OCI-LY7 (cell line): ENCODE measurements around the gene TMC2. TPM values are rescaled to one million over a fixed set of nuclear protein-coding genes. Genes with fewer than 3 reads are reported as not detected.

Source experiments
- BruUV-seq: library from RNA; stranded (reverse); fragments of 400-500 nt; replicated peaks from 2 replicates; lab custom pipeline; 2021; lab: Mats Ljungman, UMichigan
- CTCF ChIA-PET: fragments of 300-600 bp; sonication (Branson Sonifier 250); formaldehyde crosslinking; loops from one replicate; lab custom pipeline; 2022; ENCODE audit warnings: antibody characterized with exemption; ENCODE audit not compliant: unreplicated experiment; lab: Charles Lee
- POLR2A ChIA-PET: fragments of 300-600 bp; sonication (Branson Sonifier 250); formaldehyde crosslinking; loops from one replicate; lab custom pipeline; 2022; ENCODE audit warnings: antibody characterized with exemption; lab: Charles Lee
- DNase-seq: peaks from one replicate; pipeline ENCODE4 v3.0.0-alpha.2; 2015; ENCODE audit warnings: low spot score
- H2AFZ ChIP-seq: fragments of 200-600 bp; sonication (generic), shearing (Covaris generic); 2 replicates; pipeline ENCODE4 v1.6.1; 2014; ENCODE audit warnings: mild to moderate bottlenecking, antibody characterized with exemption, low read length, moderate library complexity
- H3K27ac ChIP-seq: fragments of 200-600 bp; sonication (generic); 2 replicates; pipeline ENCODE4 v1.5.1; 2014; ENCODE audit warnings: mixed run types, low read depth, mild to moderate bottlenecking, moderate library complexity, low read length, inconsistent platforms; ENCODE audit not compliant: poor library complexity, severe bottlenecking
- H3K36me3 ChIP-seq: fragments of 200-600 bp; sonication (generic); 2 replicates; pipeline ENCODE4 v1.6.1; 2014; ENCODE audit warnings: mild to moderate bottlenecking, antibody characterized with exemption, low read length, moderate library complexity, mixed read lengths; ENCODE audit not compliant: insufficient read depth
- H3K4me1 ChIP-seq: fragments of 200-600 bp; sonication (generic); 2 replicates; pipeline ENCODE4 v1.5.1; 2014; ENCODE audit warnings: mild to moderate bottlenecking, low read length; ENCODE audit not compliant: insufficient read depth, poor library complexity, severe bottlenecking
- H3K4me2 ChIP-seq: fragments of 200-600 bp; sonication (generic); 2 replicates; pipeline ENCODE4 v1.6.1; 2014; ENCODE audit warnings: mild to moderate bottlenecking, low read length
- H3K4me3 ChIP-seq: fragments of 200-600 bp; sonication (generic); 2 replicates; pipeline ENCODE4 v1.5.1; 2014; ENCODE audit warnings: mild to moderate bottlenecking, low read depth, low read length; ENCODE audit not compliant: poor library complexity, severe bottlenecking
- H3K79me2 ChIP-seq: fragments of 200-600 bp; sonication (generic); 2 replicates; pipeline ENCODE4 v1.6.1; 2016; ENCODE audit warnings: low read depth, mild to moderate bottlenecking, low read length, moderate library complexity, mixed read lengths; ENCODE audit not compliant: insufficient read depth
- H3K9me2 ChIP-seq: fragments of 200-600 bp; sonication (generic); 2 replicates; pipeline ENCODE4 v1.6.1; 2016; ENCODE audit warnings: mild to moderate bottlenecking, low read length, mixed read lengths; ENCODE audit not compliant: insufficient read depth
- H3K9me3 ChIP-seq: fragments of 200-600 bp; sonication (generic); 2 replicates; pipeline ENCODE4 v1.6.1; 2014; ENCODE audit warnings: mild to moderate bottlenecking, mixed run types, low read length, mixed read lengths
- H4K20me1 ChIP-seq: fragments of 200-600 bp; sonication (generic); 2 replicates; pipeline ENCODE4 v1.6.1; 2014; ENCODE audit warnings: mild to moderate bottlenecking, antibody characterized with exemption, low read length, moderate library complexity, mixed read lengths; ENCODE audit not compliant: insufficient read depth
- CTCF ChIP-seq: fragments of 200-600 bp; sonication (generic); conservative IDR thresholded peaks from 2 replicates; pipeline ENCODE4 v1.5.1; 2014; ENCODE audit warnings: mild to moderate bottlenecking, antibody characterized with exemption, low read length, moderate library complexity, mixed read lengths
- EZH2phosphoT487 ChIP-seq: fragments of 200-600 bp; sonication (generic); IDR thresholded peaks from 2 replicates; pipeline ENCODE4 v1.6.1; 2018; ENCODE audit warnings: low read depth, borderline replicate concordance, mild to moderate bottlenecking, mixed run types, antibody characterized with exemption, low read length, moderate library complexity, mixed read lengths
- intact Hi-C: fragments of 100-400 bp; cut with micrococcal nuclease; formaldehyde crosslinking; loops from one replicate; pipeline ENCODE4 v1.10.0; 2022; ENCODE audit not compliant: unreplicated experiment
- total RNA-seq, 2 experiments: library from RNA; depleted of rRNA in 1 of 2; stranded (reverse); fragments of >200 nt in 1 of 2; shearing (Covaris generic) in 1 of 2; gene quantifications; 2 replicates each; pipeline ENCODE4 v1.2.3, GENCODE V29; 2014 to 2022

The TMC2 gene
- total RNA-seq, 2 experiments from 2014 or later = not detected

GRCh38 chr20:2626853-2627541 lies 90.6 kb downstream of the TMC2 start:
- no peak for TF ChIP-seq EZH2phosphoT487
- H3K27ac ChIP-seq = no peak overlapping the region
- H3K9me3 ChIP-seq = peaks cover 8% of the 10 kb centered on the region; the same call in 1 of the 2 replicates
- no peak overlapping the region for H2AFZ ChIP-seq
- H3K79me2 ChIP-seq = no peaks in the 10 kb centered on the region
- H3K4me2 ChIP-seq = no peak overlapping the region
- no peak for DNase-seq
- no peaks in the 10 kb centered on the region for H4K20me1 ChIP-seq
- POLR2A ChIA-PET = no interaction called here
- intact Hi-C loops = no loop called here
- CTCF ChIA-PET = no interaction called here
- BruUV-seq = no TSS peak
- H3K9me2 ChIP-seq = no peaks in the 10 kb centered on the region
- H3K4me1 ChIP-seq = no peaks in the 10 kb centered on the region
- H3K36me3 ChIP-seq = no peaks in the 10 kb centered on the region
- no peak overlapping the region for H3K4me3 ChIP-seq

- TF ChIP-seq EZH2phosphoT487 (no peak), CTCF (peak; percentile 40; the same call in 1 of the 2 replicates)
- Histone ChIP-seq H3K9me3 (peaks cover 8% of the 10 kb centered on the region; the same call in 1 of the 2 replicates), H2AFZ (no peak overlapping the region), H3K79me2 (no peaks in the 10 kb centered on the region), H3K4me3 (no peak overlapping the region), H3K9me2 (no peaks in the 10 kb centered on the region), H3K4me2 (no peak overlapping the region), H4K20me1 (no peaks in the 10 kb centered on the region), H3K4me1 (no peaks in the 10 kb centered on the region), H3K27ac (no peak overlapping the region), H3K36me3 (no peaks in the 10 kb centered on the region)
- POLR2A ChIA-PET = interaction anchor here (0.7 kb wide), 1 partner anchor 17 kb away, joined by 3 read pairs; no protein-coding TSS in a partner anchor
- CTCF ChIA-PET = no interaction called here
- intact Hi-C loops = no loop called here
- no peak for DNase-seq
- no TSS peak for BruUV-seq
Measured at GRCh38 chr20:2631228-2631627, 94.9 kb downstream of the TMC2 start.

GRCh38 chr20:2633381-2633780 lies 97.0 kb downstream of the TMC2 start:
- Histone ChIP-seq H2AFZ (no peak overlapping the region), H3K36me3 (no peaks in the 10 kb centered on the region), H3K4me3 (no peak overlapping the region), H3K9me2 (no peaks in the 10 kb centered on the region), H3K4me2 (no peak overlapping the region), H4K20me1 (no peaks in the 10 kb centered on the region), H3K4me1 (no peaks in the 10 kb centered on the region), H3K27ac (no peak overlapping the region), H3K79me2 (no peaks in the 10 kb centered on the region), H3K9me3 (no peaks in the 10 kb centered on the region)
- DNase-seq = no peak
- CTCF ChIA-PET = no interaction called here
- POLR2A ChIA-PET = no interaction called here
- intact Hi-C loops = no loop called here
- TF ChIP-seq CTCF (no peak), EZH2phosphoT487 (no peak)
- no TSS peak for BruUV-seq
